Activated CD8-positive, alpha-beta T cell treated with anti-CD3 and anti-CD28 coated beads, Interleukin-2, amount 10 ng/mL, durations not matched to agents 7 days and 5 days (primary cell): ENCODE results near the gene SH2D6. TPM values are rescaled to one million over a fixed set of nuclear protein-coding genes. Genes with fewer than 3 reads are reported as not detected.
"Not testable (repeated sequence)": the region's sequence is repeated elsewhere in the genome, so short reads cannot be mapped to it uniquely, and the experiment has no call there.

Experiments
- ATAC-seq: fragments of 150-1000 bp; cut with Tn5 transposase; one replicate; pipeline ENCODE4 v1.10.0; 2021; ENCODE audit warnings: moderate library complexity
- CTCF ChIA-PET: fragments of 350-600 bp; sonication (Branson Sonifier 250); formaldehyde crosslinking; loops from one replicate; lab custom pipeline; 2021; ENCODE audit warnings: antibody characterized with exemption; lab: Charles Lee
- POLR2A ChIA-PET: fragments of 350-600 bp; sonication (Branson Sonifier 250); formaldehyde crosslinking; loops from one replicate; lab custom pipeline; 2021; ENCODE audit warnings: antibody characterized with exemption; lab: Charles Lee
- DNase-seq: peaks from one replicate; pipeline ENCODE4 v3.0.0-alpha.2; 2020
- H3K27ac Mint-ChIP-seq: one replicate; pipeline ENCODE4 v1.8.0; 2021; ENCODE audit warnings: mild to moderate bottlenecking, mixed read lengths
- H3K27me3 Mint-ChIP-seq: one replicate; pipeline ENCODE4 v1.8.0; 2021; ENCODE audit warnings: low read depth, mixed read lengths
- H3K36me3 Mint-ChIP-seq: one replicate; pipeline ENCODE4 v1.8.0; 2021; ENCODE audit warnings: low read depth, mixed read lengths
- H3K4me1 Mint-ChIP-seq: one replicate; pipeline ENCODE4 v1.8.0; 2021; ENCODE audit warnings: low read depth, mixed read lengths
- H3K4me3 Mint-ChIP-seq: one replicate; pipeline ENCODE4 v1.8.0; 2021; ENCODE audit warnings: mild to moderate bottlenecking, mixed read lengths
- H3K9me3 Mint-ChIP-seq: one replicate; pipeline ENCODE4 v1.8.0; 2022; ENCODE audit warnings: mixed read lengths; ENCODE audit not compliant: insufficient read depth
- total RNA-seq, 2 experiments: library from RNA; stranded (reverse); gene quantifications; one replicate each; pipeline ENCODE4 v1.2.3, GENCODE V29; 2021

The SH2D6 gene
- total RNA-seq, 2 experiments from 2014 or later, result 0.61 to 0.73 TPM

- DNase-seq (no peak), ATAC-seq (no peak)
- POLR2A ChIA-PET, result interaction anchor here (1.1 kb wide), 1 partner anchor 62 kb away, joined by 3 read pairs; the partner anchor contains the start of gene MAT2A
- Mint-ChIP-seq H3K27me3 (peaks cover 2% of the 10 kb centered on the region), H3K4me1 (no peaks in the 10 kb centered on the region), H3K9me3 (no peaks in the 10 kb centered on the region), H3K4me3 (no peak overlapping the region), H3K27ac (no peak overlapping the region), H3K36me3 (no peaks in the 10 kb centered on the region)
- CTCF ChIA-PET, result no interaction called here
Measured at GRCh38 chr2:85476624-85477023, 58.1 kb downstream of the SH2D6 start.

- Mint-ChIP-seq H3K4me1 (no peaks in the 10 kb centered on the region), H3K27ac (no peak overlapping the region), H3K9me3 (no peaks in the 10 kb centered on the region), H3K4me3 (no peak overlapping the region), H3K36me3 (no peaks in the 10 kb centered on the region), H3K27me3 (peaks cover 2% of the 10 kb centered on the region)
- ChIA-PET CTCF (no interaction called here), POLR2A (no interaction called here)
- DNase-seq (no peak), ATAC-seq (no peak)
Measured at GRCh38 chr2:85477884-85478283, 59.4 kb downstream of the SH2D6 start.

GRCh38 chr2:85481818-85482777 lies 63.6 kb downstream of the SH2D6 start:
- peaks cover 2% of the 10 kb centered on the region for H3K27me3 Mint-ChIP-seq
- CTCF ChIA-PET, result no interaction called here
- H3K27ac Mint-ChIP-seq, result no peak overlapping the region
- H3K36me3 Mint-ChIP-seq, result no peaks in the 10 kb centered on the region
- H3K9me3 Mint-ChIP-seq, result no peaks in the 10 kb centered on the region
- POLR2A ChIA-PET, result no interaction called here
- H3K4me1 Mint-ChIP-seq, result no peaks in the 10 kb centered on the region
- no peak for ATAC-seq
- DNase-seq, result no peak
- no peak overlapping the region for H3K4me3 Mint-ChIP-seq

GRCh38 chr2:85484615-85485014 lies 66.1 kb downstream of the SH2D6 start:
- H3K27me3 Mint-ChIP-seq, H3K9me3 Mint-ChIP-seq, H3K27ac Mint-ChIP-seq, POLR2A ChIA-PET, CTCF ChIA-PET, ATAC-seq, DNase-seq, H3K4me3 Mint-ChIP-seq, H3K4me1 Mint-ChIP-seq, H3K36me3 Mint-ChIP-seq: not testable (repeated sequence)

GRCh38 chr2:85485815-85486214 lies 67.3 kb downstream of the SH2D6 start:
- ATAC-seq (no peak), DNase-seq (no peak)
- no peak overlapping the region for H3K27ac Mint-ChIP-seq
- POLR2A ChIA-PET, result no interaction called here
- no peaks in the 10 kb centered on the region for H3K4me1 Mint-ChIP-seq
- H3K9me3 Mint-ChIP-seq, result no peaks in the 10 kb centered on the region
- no peak overlapping the region for H3K4me3 Mint-ChIP-seq
- CTCF ChIA-PET, result no interaction called here
- H3K36me3 Mint-ChIP-seq, result no peaks in the 10 kb centered on the region
- H3K27me3 Mint-ChIP-seq, result peaks cover 2% of the 10 kb centered on the region

Other genes with a start within 250 kb of the SH2D6 start
- 100 to 1,000 TPM; 100 to 102 TPM for gene TGOLN2, start 90.7 kb upstream of the SH2D6 start, total RNA-seq
- 10 to 100 TPM; 27.8 to 28.4 TPM for gene RETSAT, start 64.2 kb upstream of the SH2D6 start, total RNA-seq
- 10 to 100 TPM; 14.4 to 19.9 TPM for gene ELMOD3, start 63.9 kb upstream of the SH2D6 start, total RNA-seq
- 100 to 1,000 TPM; 282 to 288 TPM for gene CAPG, start 8.3 kb upstream of the SH2D6 start, total RNA-seq
- 100 to 1,000 TPM; 264 to 273 TPM for gene MAT2A, start 120.5 kb downstream of the SH2D6 start, total RNA-seq
- 10 to 100 TPM; 18.9 to 20.0 TPM for gene GGCX, start 142.8 kb downstream of the SH2D6 start, total RNA-seq
- gene VAMP8, start 158.9 kb downstream of the SH2D6 start, total RNA-seq, result 100 to 1,000 TPM; 141 to 148 TPM
- 10 to 100 TPM; 72.0 to 74.4 TPM for gene VAMP5, start 165.7 kb downstream of the SH2D6 start, total RNA-seq
- gene RNF181, start 177.0 kb downstream of the SH2D6 start, total RNA-seq, result 100 to 1,000 TPM in 1 of 2 experiments, 10 to 100 TPM in 1; 91.0 to 104 TPM
- gene TMEM150A, start 184.0 kb downstream of the SH2D6 start, total RNA-seq, result 1 to 10 TPM; 1.7 to 1.9 TPM
- 10 to 100 TPM; 38.9 to 43.4 TPM for gene C2orf68, start 193.4 kb downstream of the SH2D6 start, total RNA-seq
- gene USP39, start 197.5 kb downstream of the SH2D6 start, total RNA-seq, result 10 to 100 TPM; 81.3 to 82.4 TPM
- not detected for gene SFTPB, start 249.5 kb downstream of the SH2D6 start, total RNA-seq